ENCODE results near the gene GPSM1. TPM values are rescaled to one million over a fixed set of nuclear protein-coding genes. Genes with fewer than 3 reads are reported as not detected.

GPSM1 gene
- polyA plus RNA-seq, 1 of the 3 experiments (the other 2 are of a cell fraction), result 26.7 TPM

GRCh38 chr9:136326061-136326760, 1.1 kb upstream of the GPSM1 start (continued):
- TF ChIP-seq CHD2 (IDR thresholded peaks at IDR 0.05; ENCODE audit: low read length, partially characterized antibody) (peak; percentile 80), ELF1 (IDR thresholded peaks at IDR 0.05) (no peak), EZH2phosphoT487 (IDR thresholded peaks at IDR 0.05; ENCODE audit: borderline replicate concordance, low read depth) (no peak), TCF12 (IDR thresholded peaks at IDR 0.05) (peak; percentile 78), GATA2 (CRISPR knock-in tag; IDR thresholded peaks at IDR 0.05) (0 out of 2 replicates have a peak, but pooled peaks have one; percentile 24), RCOR1 (IDR thresholded peaks at IDR 0.05; ENCODE audit: low read length) (peak; percentile 75; the same call in 1 of the 2 replicates), TEAD4 (IDR thresholded peaks at IDR 0.05; ENCODE audit: borderline replicate concordance, insufficient read depth) (no peak), RFX5 (IDR thresholded peaks at IDR 0.05; ENCODE audit: low read length) (no peak), MEF2A (IDR thresholded peaks at IDR 0.05; ENCODE audit: borderline replicate concordance, low read depth) (no peak), NRF1 (IDR thresholded peaks at IDR 0.05; ENCODE audit: low read depth, low read length) (no peak), TAF1 (IDR thresholded peaks at IDR 0.05; ENCODE audit: borderline replicate concordance, low read depth, low read length) (no peak)
- TF ChIP-seq, protein P1, sequence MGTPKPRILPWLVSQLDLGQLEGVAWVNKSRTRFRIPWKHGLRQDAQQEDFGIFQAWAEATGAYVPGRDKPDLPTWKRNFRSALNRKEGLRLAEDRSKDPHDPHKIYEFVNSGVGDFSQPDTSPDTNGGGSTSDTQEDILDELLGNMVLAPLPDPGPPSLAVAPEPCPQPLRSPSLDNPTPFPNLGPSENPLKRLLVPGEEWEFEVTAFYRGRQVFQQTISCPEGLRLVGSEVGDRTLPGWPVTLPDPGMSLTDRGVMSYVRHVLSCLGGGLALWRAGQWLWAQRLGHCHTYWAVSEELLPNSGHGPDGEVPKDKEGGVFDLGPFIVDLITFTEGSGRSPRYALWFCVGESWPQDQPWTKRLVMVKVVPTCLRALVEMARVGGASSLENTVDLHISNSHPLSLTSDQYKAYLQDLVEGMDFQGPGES (IDR thresholded peaks at IDR 0.05; ENCODE audit: low read depth, low read length), result no peak

GRCh38 chr9:136326761-136327303, 507 bp upstream of the GPSM1 start:
- Histone ChIP-seq H3K27me3 (ENCODE audit: insufficient read depth) (no peaks in the 10 kb centered on the region), H2AFZ (ENCODE audit: low read depth) (peak overlapping the region; percentile 88; the same call in 1 of the 2 replicates), H3F3A (replicated peaks; ENCODE audit: insufficient read depth) (peaks cover 3% of the 10 kb centered on the region), H3K4me2 (peak overlapping the region; percentile 90), H3K4me3 (ENCODE audit: low read depth in 2 of 2, low read length in 1 of 2) (peak overlapping the region; percentile 48 to 84; a peak in 3 of 4 replicates), H3K36me3 (replicated peaks in 1 of 2; ENCODE audit: control insufficient read depth in 1 of 2, insufficient read depth in 2 of 2, low read length in 1 of 2) (peaks cover 0 to 2% of the 10 kb centered on the region in 2 experiments), H4K20me1 (ENCODE audit: insufficient read depth) (peaks cover 31% of the 10 kb centered on the region), H3K4me1 (ENCODE audit: control insufficient read depth in 1 of 2, insufficient read depth in 2 of 2, low read depth in 1 of 2, low read length in 1 of 2) (peaks cover 24 to 50% of the 10 kb centered on the region in 2 experiments), H3K9ac (peak overlapping the region; percentile 67), H3K27ac (ENCODE audit: low read depth in 2 of 2, low read length in 1 of 2) (peak overlapping the region; percentile 87 to 98), H3K79me2 (ENCODE audit: insufficient read depth) (peaks cover 37% of the 10 kb centered on the region), H3K9me2 (no peaks in the 10 kb centered on the region), H3K9me3 (no peaks in the 10 kb centered on the region)
- TF ChIP-seq, protein P2, sequence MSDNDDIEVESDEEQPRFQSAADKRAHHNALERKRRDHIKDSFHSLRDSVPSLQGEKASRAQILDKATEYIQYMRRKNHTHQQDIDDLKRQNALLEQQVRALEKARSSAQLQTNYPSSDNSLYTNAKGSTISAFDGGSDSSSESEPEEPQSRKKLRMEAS (IDR thresholded peaks at IDR 0.05; ENCODE audit: low read depth), result 0 out of 2 replicates have a peak, but pooled peaks have one; percentile 10
- TF ChIP-seq, protein P3, sequence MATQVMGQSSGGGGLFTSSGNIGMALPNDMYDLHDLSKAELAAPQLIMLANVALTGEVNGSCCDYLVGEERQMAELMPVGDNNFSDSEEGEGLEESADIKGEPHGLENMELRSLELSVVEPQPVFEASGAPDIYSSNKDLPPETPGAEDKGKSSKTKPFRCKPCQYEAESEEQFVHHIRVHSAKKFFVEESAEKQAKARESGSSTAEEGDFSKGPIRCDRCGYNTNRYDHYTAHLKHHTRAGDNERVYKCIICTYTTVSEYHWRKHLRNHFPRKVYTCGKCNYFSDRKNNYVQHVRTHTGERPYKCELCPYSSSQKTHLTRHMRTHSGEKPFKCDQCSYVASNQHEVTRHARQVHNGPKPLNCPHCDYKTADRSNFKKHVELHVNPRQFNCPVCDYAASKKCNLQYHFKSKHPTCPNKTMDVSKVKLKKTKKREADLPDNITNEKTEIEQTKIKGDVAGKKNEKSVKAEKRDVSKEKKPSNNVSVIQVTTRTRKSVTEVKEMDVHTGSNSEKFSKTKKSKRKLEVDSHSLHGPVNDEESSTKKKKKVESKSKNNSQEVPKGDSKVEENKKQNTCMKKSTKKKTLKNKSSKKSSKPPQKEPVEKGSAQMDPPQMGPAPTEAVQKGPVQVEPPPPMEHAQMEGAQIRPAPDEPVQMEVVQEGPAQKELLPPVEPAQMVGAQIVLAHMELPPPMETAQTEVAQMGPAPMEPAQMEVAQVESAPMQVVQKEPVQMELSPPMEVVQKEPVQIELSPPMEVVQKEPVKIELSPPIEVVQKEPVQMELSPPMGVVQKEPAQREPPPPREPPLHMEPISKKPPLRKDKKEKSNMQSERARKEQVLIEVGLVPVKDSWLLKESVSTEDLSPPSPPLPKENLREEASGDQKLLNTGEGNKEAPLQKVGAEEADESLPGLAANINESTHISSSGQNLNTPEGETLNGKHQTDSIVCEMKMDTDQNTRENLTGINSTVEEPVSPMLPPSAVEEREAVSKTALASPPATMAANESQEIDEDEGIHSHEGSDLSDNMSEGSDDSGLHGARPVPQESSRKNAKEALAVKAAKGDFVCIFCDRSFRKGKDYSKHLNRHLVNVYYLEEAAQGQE (IDR thresholded peaks at IDR 0.05; ENCODE audit: low read depth, low read length), result no peak
- WGBS (ENCODE audit: low lambda C conversion rate), result 50% methylated on average over 9 of the region's 17 CpGs
- no peak for DNase-seq
- POLR2A ChIA-PET, result interaction anchor here (0.8 to 1.3 kb wide), 5 partner anchors 21 to 83 kb away, joined by 3 to 5 read pairs (median 4); no protein-coding TSS in a partner anchor
- CTCF ChIA-PET, result interaction anchor here (0.7 to 8.1 kb wide), 11 partner anchors 10 to 162 kb away, joined by 3 to 91 read pairs (median 6); partner anchors contain the start of genes CARD9 and DNLZ

All from SK-N-SH (cell line).